GM19455 (cell line): ENCODE data around the gene C1QTNF5.
A peak's percentile ranks its signal among the peaks of the same experiment; 100 is the strongest.
"Not testable (repeated sequence)": the region's sequence is repeated elsewhere in the genome, so short reads cannot be mapped to it uniquely, and the experiment has no call there.

Experiments
- ATAC-seq: cut with Tn5 transposase; IDR thresholded peaks from one replicate; pipeline ENCODE4 v1.9.1; 2021; ENCODE audit not compliant: unreplicated experiment

C1QTNF5 gene, protein sequence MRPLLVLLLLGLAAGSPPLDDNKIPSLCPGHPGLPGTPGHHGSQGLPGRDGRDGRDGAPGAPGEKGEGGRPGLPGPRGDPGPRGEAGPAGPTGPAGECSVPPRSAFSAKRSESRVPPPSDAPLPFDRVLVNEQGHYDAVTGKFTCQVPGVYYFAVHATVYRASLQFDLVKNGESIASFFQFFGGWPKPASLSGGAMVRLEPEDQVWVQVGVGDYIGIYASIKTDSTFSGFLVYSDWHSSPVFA

GRCh38 chr11:119340335-119341221, at the start of gene C1QTNF5:
Gene C1QTNF5 (minus strand): TSS chr11:119340883. CDS start chr11:119340397, 486 bp downstream.
- ATAC-seq: no peak

DNA sequence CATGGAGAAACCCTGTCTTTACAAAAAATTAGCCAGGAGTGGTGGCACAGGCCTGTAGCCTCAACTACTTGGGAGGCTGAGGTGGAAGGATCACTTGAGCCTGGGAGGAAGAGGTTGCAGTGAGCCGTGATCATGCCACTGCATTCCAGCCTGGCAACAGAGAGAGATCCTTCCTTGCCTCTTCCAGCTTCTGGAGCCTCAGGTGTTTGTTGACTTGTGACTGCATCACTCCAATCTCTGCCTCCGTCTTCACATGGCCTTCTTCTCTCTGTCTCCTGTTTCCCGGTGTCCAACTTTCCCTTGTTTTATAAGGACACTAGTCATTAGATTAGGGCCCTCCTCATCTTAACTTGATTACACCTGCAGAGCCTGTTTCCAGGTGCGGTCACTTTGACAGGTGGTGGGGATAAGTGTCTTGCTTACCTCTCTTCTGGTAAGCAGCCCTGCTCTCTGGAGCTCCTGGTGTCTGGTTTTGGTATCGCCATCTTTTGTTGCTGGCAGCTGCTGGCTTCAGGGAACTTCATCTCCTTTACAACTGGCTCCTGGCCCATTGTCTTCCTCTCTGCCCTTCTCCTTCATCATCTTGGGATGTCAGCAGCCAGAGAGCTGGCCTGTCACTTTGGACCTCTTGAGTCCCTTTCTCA, 49.0 kb upstream of the C1QTNF5 start:
- no peak for ATAC-seq

DNA sequence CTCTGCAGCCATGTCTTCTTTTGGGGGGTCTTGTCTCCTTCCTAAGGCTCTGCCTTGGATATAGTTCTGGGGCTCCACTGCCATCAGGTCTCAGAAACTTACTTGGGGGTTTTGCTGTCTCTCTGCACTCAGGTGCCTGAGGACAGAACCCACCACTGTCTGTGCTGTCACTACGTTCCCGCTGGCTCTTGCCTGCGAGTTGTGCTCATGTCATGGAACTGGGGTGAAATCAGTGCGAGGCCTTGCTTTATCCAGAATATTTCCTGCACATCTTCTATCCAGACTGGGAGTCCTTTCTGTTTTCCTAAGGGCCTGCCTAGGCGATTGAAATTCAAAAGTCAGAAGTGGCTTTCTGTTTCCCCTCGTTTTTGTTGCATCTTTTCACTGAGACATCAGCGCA, 47.4 kb upstream of the C1QTNF5 start:
- ATAC-seq: no peak

DNA sequence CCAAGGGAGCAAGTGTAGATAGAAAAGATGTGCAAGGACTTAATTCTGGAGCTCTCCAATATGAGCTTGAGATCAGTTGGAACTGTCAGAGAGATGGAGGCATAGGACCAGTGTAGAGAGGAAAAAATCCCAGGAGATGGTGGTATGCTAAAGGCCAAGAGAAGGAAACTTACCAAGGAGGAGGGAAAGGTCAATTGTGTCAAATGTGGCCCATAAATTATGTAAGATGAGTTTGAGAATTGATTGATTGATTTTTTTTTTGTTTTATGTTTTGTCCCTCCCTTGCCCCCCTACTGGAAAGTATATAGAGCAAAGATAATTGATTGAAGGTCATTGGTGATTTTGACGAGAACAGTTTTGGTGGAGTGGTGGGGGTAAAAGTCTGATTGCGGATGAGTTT, 43.6 kb upstream of the C1QTNF5 start:
- no peak for ATAC-seq

DNA sequence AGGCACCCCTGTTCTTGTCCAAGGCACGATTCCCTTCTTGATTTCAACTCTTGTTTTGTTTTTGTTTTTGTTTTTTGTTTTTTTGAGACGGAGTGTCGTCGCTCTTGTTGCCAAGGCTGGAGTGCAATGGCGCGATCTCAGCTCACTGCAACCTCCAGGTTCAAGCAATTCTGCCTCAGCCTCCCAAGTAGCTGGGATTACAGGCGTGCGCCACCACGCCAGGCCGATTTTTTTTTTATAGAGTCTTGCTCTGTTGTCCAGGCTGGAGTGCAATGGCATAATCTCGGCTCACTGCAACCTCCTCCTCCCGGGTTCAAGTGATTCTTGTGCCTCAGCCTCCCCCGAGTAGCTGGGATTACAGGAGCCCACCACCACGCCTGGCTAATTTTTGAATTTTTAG, 41.8 kb upstream of the C1QTNF5 start:
- ATAC-seq: not testable (repeated sequence)

DNA sequence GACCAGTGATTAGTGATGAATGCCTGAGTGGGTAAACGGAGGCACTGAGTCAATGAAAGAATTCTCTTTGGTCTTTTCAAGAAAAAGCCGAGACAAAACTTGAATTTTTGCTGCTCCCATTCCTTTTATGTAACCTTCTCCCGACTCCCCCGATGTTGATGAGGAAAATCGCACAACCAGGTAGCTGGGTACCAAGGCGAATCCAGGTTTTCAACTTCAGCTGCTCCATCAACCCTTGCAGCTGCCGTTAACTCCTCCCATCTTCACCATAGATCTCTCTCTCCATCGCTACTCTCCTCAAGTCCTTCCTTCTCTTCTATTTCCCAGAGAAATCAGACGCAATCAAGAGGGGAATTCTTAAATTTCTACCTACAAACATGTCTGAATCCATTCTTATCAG, 41.4 kb upstream of the C1QTNF5 start:
- no peak for ATAC-seq

DNA sequence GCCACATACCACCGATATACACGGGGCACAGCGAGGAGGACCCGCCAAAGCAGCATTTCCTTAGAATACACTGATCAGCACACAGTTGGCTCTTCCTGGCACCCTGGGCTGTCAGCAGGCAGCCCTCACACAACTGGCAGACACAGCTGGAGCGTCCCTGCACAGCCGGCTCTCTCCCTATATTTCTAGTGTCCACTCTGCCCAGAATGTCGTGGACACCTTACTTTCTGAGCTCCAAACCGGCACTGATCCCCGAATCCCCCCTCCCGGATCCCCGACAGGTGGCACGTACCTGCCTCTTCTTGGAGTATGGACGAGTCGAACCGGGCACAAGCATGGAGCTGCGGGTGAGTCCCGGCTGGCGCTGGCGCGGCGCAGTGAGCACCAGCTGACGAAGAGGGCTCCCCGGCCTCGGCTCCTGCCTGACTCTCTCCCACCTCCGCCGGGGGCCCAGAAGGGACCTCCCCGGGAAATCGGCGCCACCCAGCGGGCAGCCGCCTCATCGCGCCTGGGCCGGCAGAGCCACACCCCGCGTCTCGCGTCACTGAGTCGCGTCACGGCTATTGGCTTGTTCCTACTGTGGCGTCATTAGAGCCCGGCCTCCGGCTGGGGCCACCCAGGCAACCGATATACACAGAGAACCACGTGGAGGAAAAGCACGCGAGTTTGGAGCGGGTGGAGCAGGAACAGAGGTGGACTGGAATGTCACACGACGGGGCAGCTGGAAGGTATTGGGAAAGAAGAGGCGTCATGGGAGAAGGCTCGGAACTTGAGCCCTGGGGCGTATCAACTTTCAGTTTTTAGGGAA, 40.7 kb upstream of the C1QTNF5 start, which contains the start of gene USP2:
Gene USP2 (minus strand): TSS at position 510 of the 808 bp plus-strand sequence. CDS start 8,210 bp downstream, outside the sequence.
- ATAC-seq: peak; percentile 97

- no peak for ATAC-seq
Measured at GRCh38 chr11:119380827-119381180, 40.1 kb upstream of the C1QTNF5 start.

GRCh38 chr11:119380160-119380826, 39.6 kb upstream of the C1QTNF5 start:
- no peak for ATAC-seq

- ATAC-seq: no peak
Measured at GRCh38 chr11:119378851-119379465, 38.3 kb upstream of the C1QTNF5 start.

- ATAC-seq: no peak
Measured at GRCh38 chr11:119377961-119378667, 37.4 kb upstream of the C1QTNF5 start.

- no peak for ATAC-seq
Measured at GRCh38 chr11:119377112-119377901, 36.6 kb upstream of the C1QTNF5 start.

DNA sequence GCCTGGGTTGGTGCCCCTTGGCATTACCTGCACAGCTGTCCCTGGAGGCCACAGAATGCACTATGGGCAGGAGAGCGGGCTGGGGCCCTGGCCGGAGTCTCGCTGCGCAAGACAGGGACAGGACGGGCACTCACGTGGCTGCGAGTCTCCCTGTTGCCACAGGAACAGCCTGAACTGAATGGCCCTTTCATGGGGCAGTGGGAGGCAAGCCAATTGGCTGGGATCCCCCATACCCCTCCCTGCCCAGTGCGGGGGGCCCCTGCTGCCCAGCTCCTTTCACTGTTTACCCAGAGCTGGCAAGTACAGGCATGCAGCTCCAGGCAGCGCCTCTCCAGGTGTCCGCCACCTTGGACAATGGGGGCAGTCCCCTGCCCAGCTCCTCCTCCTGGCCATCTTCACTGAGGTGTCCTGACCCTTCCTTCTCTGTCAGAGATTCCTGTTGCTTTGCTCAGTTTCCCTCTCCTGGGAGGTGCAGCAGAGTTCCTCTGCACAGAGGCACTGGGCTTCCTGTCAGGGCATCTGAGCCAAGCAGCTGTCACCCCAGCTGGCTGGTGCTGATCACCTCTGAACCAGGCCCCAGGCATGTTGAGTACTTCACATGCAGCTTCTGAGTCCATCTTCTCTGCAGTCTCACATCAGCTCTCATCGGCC, 35.6 kb upstream of the C1QTNF5 start:
- no peak for ATAC-seq

- no peak for ATAC-seq
Measured at GRCh38 chr11:119375337-119376196, 34.9 kb upstream of the C1QTNF5 start.

DNA sequence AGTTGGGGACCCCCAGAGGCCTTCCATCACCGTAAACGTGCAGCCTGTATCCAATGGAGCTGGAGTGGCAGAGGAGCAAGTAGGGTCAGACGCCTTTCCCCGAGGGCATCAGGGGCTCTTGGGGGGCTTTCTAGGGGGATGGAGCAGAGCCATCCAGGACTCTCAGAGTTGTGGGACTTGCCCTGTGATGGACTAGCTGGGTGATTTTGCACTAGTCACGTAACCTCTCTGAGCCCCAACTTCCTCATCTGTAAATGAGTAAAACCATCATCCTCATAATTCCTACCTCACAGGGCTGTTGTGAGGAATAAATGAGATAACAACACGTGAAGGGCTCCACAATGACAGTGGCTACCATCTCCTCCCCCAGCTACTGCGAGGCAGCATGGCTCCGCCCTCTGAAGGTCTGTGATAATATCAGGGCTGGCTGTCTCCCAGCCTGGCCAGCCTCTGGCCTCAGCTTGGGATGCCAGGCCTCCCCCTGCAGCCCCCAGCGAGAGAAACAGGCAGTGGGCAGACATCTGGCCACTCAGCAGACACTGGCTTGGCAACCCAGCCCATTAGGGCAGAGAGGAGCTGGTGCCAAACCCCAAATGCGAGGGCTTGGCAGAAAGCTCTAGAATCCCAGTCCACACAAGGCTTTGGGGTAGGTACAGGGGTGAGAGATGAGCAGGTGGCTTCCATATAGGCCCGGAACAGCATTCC, 34.1 kb upstream of the C1QTNF5 start:
- no peak for ATAC-seq

DNA sequence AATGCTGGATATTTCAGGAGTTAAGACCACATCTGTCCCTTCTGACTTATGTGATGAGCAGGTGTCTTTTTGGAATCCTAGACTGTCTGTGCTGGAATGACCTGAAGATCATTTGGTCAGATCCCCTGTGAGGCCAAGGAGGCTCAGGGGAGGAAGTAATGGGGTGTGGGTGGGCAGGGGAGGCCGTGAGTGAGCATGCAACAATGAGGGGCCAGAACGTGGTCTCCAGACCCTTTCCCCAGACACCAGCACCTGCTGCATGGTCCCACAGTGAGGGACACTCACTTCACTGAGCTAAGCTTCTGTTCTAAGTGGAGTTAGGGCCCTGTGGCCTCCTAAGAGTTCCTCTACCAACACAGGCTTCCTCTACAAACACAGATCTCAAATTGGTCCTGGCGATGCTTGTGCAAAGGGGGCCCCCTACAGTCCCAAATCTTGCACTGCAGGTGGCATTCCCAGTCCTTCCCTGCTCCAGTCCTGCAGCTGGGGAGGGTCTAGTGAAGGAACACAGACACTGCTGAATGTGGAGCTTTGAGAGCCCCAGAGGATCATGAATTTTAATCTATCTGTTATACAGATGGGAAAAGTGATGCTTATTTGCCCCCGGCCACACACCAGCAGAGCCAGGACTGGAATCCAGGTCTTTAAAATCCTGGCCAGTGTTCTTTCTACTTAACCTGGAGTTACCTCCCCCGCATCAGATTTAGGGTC, 33.4 kb upstream of the C1QTNF5 start:
- no peak for ATAC-seq
